Parathyroid adenoma (tissue), 2 donors: ENCODE measurements around the gene VEGFB.
A peak's percentile ranks its signal among the peaks of the same experiment; 100 is the strongest.

Experiments used
- H2AFZ ChIP-seq: fragments of 300-600 bp; sonication (generic); one replicate; pipeline ENCODE4 v1.7.0; 2017; ENCODE audit warnings: antibody characterized with exemption, mild to moderate bottlenecking
- H3K27ac ChIP-seq: fragments of 300-600 bp; sonication (generic); one replicate; pipeline ENCODE4 v1.7.0; 2017
- H3K27me3 ChIP-seq: fragments of 300-600 bp; sonication (generic); one replicate; pipeline ENCODE4 v1.7.0; 2017; ENCODE audit warnings: low read length; ENCODE audit not compliant: control insufficient read depth, insufficient read depth
- H3K36me3 ChIP-seq: fragments of 300-600 bp; sonication (generic); one replicate; pipeline ENCODE4 v1.7.0; 2017; ENCODE audit warnings: low read length; ENCODE audit not compliant: control insufficient read depth, insufficient read depth
- H3K4me1 ChIP-seq: fragments of 300-600 bp; sonication (generic); one replicate; pipeline ENCODE4 v1.7.0; 2017; ENCODE audit warnings: control low read depth
- H3K4me2 ChIP-seq: fragments of 300-600 bp; sonication (generic); one replicate; pipeline ENCODE4 v1.7.0; 2017; ENCODE audit warnings: low read length
- H3K4me3 ChIP-seq: fragments of 300-600 bp; sonication (generic); one replicate; pipeline ENCODE4 v1.7.0; 2017; ENCODE audit warnings: low read depth, low read length
- H3K79me2 ChIP-seq: fragments of 300-600 bp; sonication (generic); one replicate; pipeline ENCODE4 v1.7.0; 2017; ENCODE audit warnings: control low read depth
- H3K9ac ChIP-seq: fragments of 300-600 bp; sonication (generic); one replicate; pipeline ENCODE4 v1.7.0; 2017; ENCODE audit warnings: mild to moderate bottlenecking
- H3K9me3 ChIP-seq: fragments of 300-600 bp; sonication (generic); one replicate; pipeline ENCODE4 v1.7.0; 2017; ENCODE audit warnings: low read length; ENCODE audit not compliant: control insufficient read depth
- TF ChIP-seq, protein P1 (sequence below): fragments of 300-600 bp; sonication (generic); IDR thresholded peaks from one replicate; pipeline ENCODE4 v1.7.0; 2017; ENCODE audit warnings: antibody characterized with exemption, mild to moderate bottlenecking
- donor health status: primary hyperparathyroidism.

Gene VEGFB

DNA sequence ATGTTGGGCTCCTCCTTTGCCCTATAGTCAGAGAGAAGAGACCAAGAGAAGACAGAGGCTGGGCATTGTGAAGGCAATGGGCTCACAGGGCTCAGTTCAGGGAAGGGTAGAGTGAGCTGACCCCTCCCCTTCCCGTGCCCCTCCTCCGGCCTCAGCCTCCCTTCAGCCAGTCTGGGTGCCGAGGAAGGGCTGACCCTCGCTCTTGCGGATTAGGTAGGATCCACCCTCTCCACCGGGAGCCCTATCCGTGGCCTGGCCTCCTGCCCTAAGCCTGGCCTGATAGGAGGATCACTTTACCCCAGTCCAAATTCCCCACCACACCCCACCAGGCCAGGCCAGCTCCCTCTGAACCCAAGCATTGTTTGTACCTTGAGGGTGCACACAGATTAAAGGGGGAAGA is 14.2 kb downstream of the VEGFB start:
- H3K9ac ChIP-seq = no peak overlapping the region
- no peak overlapping the region for H2AFZ ChIP-seq
- H3K4me1 ChIP-seq = peaks cover under 1% of the 10 kb centered on the region
- H3K27me3 ChIP-seq = no peaks in the 10 kb centered on the region
- TF ChIP-seq, protein P1, sequence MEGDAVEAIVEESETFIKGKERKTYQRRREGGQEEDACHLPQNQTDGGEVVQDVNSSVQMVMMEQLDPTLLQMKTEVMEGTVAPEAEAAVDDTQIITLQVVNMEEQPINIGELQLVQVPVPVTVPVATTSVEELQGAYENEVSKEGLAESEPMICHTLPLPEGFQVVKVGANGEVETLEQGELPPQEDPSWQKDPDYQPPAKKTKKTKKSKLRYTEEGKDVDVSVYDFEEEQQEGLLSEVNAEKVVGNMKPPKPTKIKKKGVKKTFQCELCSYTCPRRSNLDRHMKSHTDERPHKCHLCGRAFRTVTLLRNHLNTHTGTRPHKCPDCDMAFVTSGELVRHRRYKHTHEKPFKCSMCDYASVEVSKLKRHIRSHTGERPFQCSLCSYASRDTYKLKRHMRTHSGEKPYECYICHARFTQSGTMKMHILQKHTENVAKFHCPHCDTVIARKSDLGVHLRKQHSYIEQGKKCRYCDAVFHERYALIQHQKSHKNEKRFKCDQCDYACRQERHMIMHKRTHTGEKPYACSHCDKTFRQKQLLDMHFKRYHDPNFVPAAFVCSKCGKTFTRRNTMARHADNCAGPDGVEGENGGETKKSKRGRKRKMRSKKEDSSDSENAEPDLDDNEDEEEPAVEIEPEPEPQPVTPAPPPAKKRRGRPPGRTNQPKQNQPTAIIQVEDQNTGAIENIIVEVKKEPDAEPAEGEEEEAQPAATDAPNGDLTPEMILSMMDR = no peak
- H3K79me2 ChIP-seq = no peaks in the 10 kb centered on the region
- no peak overlapping the region for H3K4me2 ChIP-seq
- no peak overlapping the region for H3K4me3 ChIP-seq
- no peaks in the 10 kb centered on the region for H3K9me3 ChIP-seq
- no peak overlapping the region for H3K27ac ChIP-seq
- H3K36me3 ChIP-seq = no peaks in the 10 kb centered on the region

DNA sequence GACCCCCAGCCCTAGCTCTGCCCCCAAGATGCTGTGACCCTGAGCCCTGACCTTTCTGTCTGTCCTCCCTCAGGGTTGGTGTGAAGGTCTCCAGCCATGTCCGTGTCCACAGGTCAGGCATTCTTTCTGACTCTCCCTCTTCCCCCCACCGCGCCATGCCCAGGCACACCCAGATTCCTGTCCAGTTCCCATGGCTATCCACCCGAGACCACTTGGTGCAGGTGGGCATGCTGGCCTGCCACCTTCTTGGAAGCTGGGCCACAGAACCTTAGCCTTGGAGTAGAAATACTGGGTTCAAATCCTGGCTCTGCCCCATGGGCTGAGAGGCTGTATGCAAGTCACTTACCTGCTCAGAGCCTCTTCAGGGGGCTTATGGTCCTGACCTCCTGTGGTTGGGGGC is 14.7 kb downstream of the VEGFB start:
- TF ChIP-seq, protein P1 = no peak
- no peak overlapping the region for H3K9ac ChIP-seq

DNA sequence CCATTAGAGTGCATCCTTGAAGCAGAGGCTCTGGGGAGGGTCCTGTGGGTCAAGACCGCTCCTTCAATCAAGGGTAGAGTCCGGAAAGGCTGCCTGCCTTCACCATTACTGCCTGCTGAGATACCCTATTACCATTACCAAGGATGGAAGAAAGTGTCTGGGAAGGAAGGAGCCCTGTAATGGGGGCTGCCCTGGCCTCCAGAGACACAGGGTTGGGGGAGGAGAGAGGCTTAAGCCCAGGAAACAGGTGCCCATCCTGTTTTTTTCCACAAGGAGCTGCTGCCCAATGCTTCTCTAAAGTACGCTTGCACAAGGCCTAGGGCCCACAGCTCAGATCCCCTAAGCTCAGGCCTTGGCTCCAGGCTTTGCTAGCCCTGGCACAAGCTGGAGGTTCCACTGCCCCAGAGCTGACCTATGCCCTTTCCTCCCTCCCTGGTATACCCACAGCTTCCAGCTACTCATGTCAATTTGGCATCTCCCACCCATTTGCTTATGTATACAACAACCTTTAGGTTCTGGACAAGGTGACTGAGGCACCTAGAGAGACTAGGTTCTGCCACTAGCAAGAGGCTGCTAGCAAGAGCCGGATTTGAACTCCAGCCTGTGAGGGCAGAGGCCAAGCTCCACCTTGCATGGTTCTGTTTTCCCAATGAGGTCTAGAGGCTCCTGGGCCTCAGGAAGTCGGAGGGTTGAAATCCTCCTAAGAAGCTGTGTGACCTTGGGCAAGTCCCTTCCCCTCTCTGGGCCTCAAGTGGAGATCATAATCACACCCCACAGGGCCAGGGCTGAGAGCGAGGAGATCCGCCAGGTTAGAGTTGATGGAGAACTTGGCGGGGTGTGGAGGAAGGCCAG is 15.4 kb downstream of the VEGFB start:
- TF ChIP-seq, protein P1 = no peak
- Histone ChIP-seq H3K27ac (no peak overlapping the region), H3K79me2 (no peaks in the 10 kb centered on the region), H3K36me3 (no peaks in the 10 kb centered on the region), H3K9me3 (no peaks in the 10 kb centered on the region), H3K27me3 (no peaks in the 10 kb centered on the region), H3K4me3 (no peak overlapping the region), H3K4me2 (no peak overlapping the region), H3K4me1 (peaks cover 7% of the 10 kb centered on the region), H2AFZ (no peak overlapping the region), H3K9ac (no peak overlapping the region)

More for the DNA sequence above, 14.7 kb downstream of the VEGFB start:
- no peak overlapping the region for H3K4me2 ChIP-seq
- H3K9me3 ChIP-seq = no peaks in the 10 kb centered on the region
- H3K27ac ChIP-seq = no peak overlapping the region
- no peak overlapping the region for H2AFZ ChIP-seq
- no peaks in the 10 kb centered on the region for H3K79me2 ChIP-seq
- peaks cover 3% of the 10 kb centered on the region for H3K4me1 ChIP-seq
- H3K27me3 ChIP-seq = no peaks in the 10 kb centered on the region
- H3K4me3 ChIP-seq = no peak overlapping the region
- no peaks in the 10 kb centered on the region for H3K36me3 ChIP-seq

DNA sequence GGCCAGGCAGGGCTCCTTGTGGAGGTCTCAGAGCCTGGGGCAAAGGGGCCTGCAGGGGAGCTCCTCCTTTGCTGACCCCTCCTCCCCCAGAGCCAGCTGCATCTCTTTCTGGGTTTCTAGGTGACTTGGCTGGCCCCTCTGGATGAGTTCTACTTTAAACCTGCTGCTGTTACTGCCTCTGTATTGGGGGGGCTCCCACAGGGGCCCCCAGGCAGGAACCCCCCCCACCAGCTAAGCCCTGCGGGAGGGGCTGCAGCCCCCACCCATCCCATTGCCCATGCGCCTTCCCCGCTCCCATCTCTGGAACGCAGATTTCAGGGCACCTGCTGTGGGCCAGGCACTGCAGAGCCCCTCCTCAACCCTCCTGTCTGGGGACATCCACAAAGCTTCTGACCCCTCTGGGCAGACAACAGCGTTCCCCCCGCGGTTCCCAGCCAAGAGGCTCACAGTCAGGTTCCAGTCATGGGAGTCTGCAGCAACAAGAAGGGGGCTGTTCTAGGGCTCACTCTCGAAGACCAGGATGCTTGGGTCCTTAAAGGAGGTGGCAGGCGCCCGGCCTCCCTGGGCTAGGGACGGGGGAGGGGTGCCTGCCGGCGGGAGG is 16.1 kb downstream of the VEGFB start:
- Histone ChIP-seq H3K36me3 (no peaks in the 10 kb centered on the region), H3K4me2 (peak overlapping the region; percentile 80), H3K4me3 (no peak overlapping the region), H3K27me3 (no peaks in the 10 kb centered on the region), H2AFZ (peak overlapping the region; percentile 72), H3K4me1 (peaks cover 14% of the 10 kb centered on the region), H3K79me2 (no peaks in the 10 kb centered on the region), H3K9ac (no peak overlapping the region), H3K27ac (no peak overlapping the region), H3K9me3 (no peaks in the 10 kb centered on the region)
- TF ChIP-seq, protein P1 = no peak
